Measurements from ENCODE around the gene TXNDC16.

DNA sequence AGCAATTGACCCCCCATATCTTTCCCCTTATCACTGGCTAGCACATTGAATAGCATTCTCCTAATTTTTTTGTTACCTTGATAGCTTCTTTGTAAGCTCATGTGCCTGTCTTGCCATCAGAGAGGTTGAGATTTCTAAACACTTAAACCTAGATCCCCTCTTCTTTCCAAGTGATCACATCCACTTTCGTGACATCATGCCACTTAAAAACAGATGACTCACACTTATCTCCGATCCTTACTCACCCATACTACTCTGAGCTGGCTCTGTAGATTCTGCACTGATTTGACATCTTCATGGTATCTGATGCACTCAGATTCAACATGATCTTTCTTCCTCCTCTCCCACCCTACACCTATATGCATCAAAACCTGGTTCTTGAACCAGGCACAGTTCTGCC, 10.8 kb upstream of the TXNDC16 start:
- TF ChIP-seq, protein P1, sequence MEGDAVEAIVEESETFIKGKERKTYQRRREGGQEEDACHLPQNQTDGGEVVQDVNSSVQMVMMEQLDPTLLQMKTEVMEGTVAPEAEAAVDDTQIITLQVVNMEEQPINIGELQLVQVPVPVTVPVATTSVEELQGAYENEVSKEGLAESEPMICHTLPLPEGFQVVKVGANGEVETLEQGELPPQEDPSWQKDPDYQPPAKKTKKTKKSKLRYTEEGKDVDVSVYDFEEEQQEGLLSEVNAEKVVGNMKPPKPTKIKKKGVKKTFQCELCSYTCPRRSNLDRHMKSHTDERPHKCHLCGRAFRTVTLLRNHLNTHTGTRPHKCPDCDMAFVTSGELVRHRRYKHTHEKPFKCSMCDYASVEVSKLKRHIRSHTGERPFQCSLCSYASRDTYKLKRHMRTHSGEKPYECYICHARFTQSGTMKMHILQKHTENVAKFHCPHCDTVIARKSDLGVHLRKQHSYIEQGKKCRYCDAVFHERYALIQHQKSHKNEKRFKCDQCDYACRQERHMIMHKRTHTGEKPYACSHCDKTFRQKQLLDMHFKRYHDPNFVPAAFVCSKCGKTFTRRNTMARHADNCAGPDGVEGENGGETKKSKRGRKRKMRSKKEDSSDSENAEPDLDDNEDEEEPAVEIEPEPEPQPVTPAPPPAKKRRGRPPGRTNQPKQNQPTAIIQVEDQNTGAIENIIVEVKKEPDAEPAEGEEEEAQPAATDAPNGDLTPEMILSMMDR (IDR thresholded peaks at IDR 0.05), result no peak
- TF ChIP-seq ZFX (IDR thresholded peaks at IDR 0.05; ENCODE audit: borderline replicate concordance), result no peak
